Hepatocyte (in vitro differentiated cells): ENCODE data around the gene OSBPL3. TPM values are rescaled to one million over a fixed set of nuclear protein-coding genes. Genes with fewer than 3 reads are reported as not detected.
"Not testable (repeated sequence)": the region's sequence is repeated elsewhere in the genome, so short reads cannot be mapped to it uniquely, and the experiment has no call there.

Experiments used
- DNase-seq: peaks from one replicate; pipeline ENCODE4 v3.0.0-alpha.2; 2016; ENCODE audit warnings: low spot score
- H2AFZ ChIP-seq: fragments of 200-600 bp; sonication (generic); 2 replicates; pipeline ENCODE4 v1.6.0; 2016; ENCODE audit warnings: antibody characterized with exemption, mild to moderate bottlenecking
- H3K27ac ChIP-seq: fragments of 200-600 bp; sonication (generic); 2 replicates; pipeline ENCODE4 v1.5.1; 2016; ENCODE audit warnings: mild to moderate bottlenecking
- H3K27me3 ChIP-seq: fragments of 200-600 bp; sonication (generic); 2 replicates; pipeline ENCODE4 v1.6.1; 2016
- H3K36me3 ChIP-seq: fragments of 200-600 bp; sonication (generic); replicated peaks from 2 replicates; pipeline ENCODE4 v1.5.1; 2016; ENCODE audit warnings: low read depth; ENCODE audit not compliant: insufficient read depth
- H3K4me1 ChIP-seq: fragments of 200-600 bp; sonication (generic); 2 replicates; pipeline ENCODE4 v1.5.1; 2016; ENCODE audit warnings: mild to moderate bottlenecking, moderate library complexity; ENCODE audit not compliant: insufficient read depth
- H3K4me2 ChIP-seq: fragments of 200-600 bp; sonication (generic); 2 replicates; pipeline ENCODE4 v1.6.0; 2016
- H3K4me3 ChIP-seq: fragments of 200-600 bp; sonication (generic); 2 replicates; pipeline ENCODE4 v1.5.1; 2016; ENCODE audit warnings: mild to moderate bottlenecking
- H3K79me2 ChIP-seq: fragments of 200-600 bp; sonication (generic); 2 replicates; pipeline ENCODE4 v1.6.0; 2017; ENCODE audit warnings: mild to moderate bottlenecking
- H3K9me2 ChIP-seq: fragments of 200-600 bp; sonication (generic); replicated peaks from 2 replicates; pipeline ENCODE4 v1.6.0; 2017; ENCODE audit warnings: mild to moderate bottlenecking; ENCODE audit not compliant: insufficient read depth
- H3K9me3 ChIP-seq: fragments of 200-600 bp; sonication (generic); 2 replicates; pipeline ENCODE4 v1.5.1; 2016; ENCODE audit warnings: low read depth, mild to moderate bottlenecking
- H4K20me1 ChIP-seq: fragments of 200-600 bp; sonication (generic); 2 replicates; pipeline ENCODE4 v1.6.0; 2016; ENCODE audit warnings: mild to moderate bottlenecking; ENCODE audit not compliant: insufficient read depth, poor library complexity, severe bottlenecking
- CTCF ChIP-seq: fragments of 200-600 bp; sonication (generic); IDR thresholded peaks from 2 replicates; pipeline ENCODE4 v1.5.1; 2016; ENCODE audit warnings: antibody characterized with exemption, mild to moderate bottlenecking; ENCODE audit not compliant: poor library complexity
- EZH2 ChIP-seq: fragments of 200-600 bp; sonication (generic); IDR thresholded peaks from 2 replicates; pipeline ENCODE4 v1.6.1; 2016; ENCODE audit warnings: antibody characterized with exemption, mild to moderate bottlenecking, borderline replicate concordance
- EZH2phosphoT487 ChIP-seq: fragments of 200-600 bp; sonication (generic); IDR thresholded peaks from one replicate; pipeline ENCODE4 v1.6.1; 2018; ENCODE audit warnings: antibody characterized with exemption, mild to moderate bottlenecking, low read depth, moderate library complexity; ENCODE audit not compliant: unreplicated experiment, severe bottlenecking
- WGBS: methylation state at CpG from one replicate; pipeline ENCODE4 v1.1.6; 2016; ENCODE audit warnings: low lambda C conversion rate; ENCODE audit errors: missing lambda C conversion rate; 5-methylcytosine and 5-hydroxymethylcytosine counted together
- polyA plus RNA-seq: library from polyadenylated mRNA; unstranded; fragments of >200 nt; fragmentation: Nextera tagmentation; extraction: Ambion mirVana; gene quantifications from 2 replicates; pipeline ENCODE4 v1.2.1, GENCODE V29; 2016
- total RNA-seq: library from RNA; depleted of rRNA; stranded (reverse); fragments of >200 nt; gene quantifications from 2 replicates; pipeline ENCODE4 v1.2.3, GENCODE V29; 2014

The OSBPL3 gene
- total and polyA plus RNA-seq, 2 experiments from 2014 or later, result 11.4 to 18.0 TPM

GRCh38 chr7:25026156-25026555 is 46.2 kb upstream of the OSBPL3 start:
- Histone ChIP-seq H3K27ac (peak overlapping the region; percentile 92), H3K4me2 (no peak overlapping the region), H3K9me3 (no peaks in the 10 kb centered on the region), H3K27me3 (no peaks in the 10 kb centered on the region), H3K79me2 (no peaks in the 10 kb centered on the region), H3K4me1 (peaks cover 13% of the 10 kb centered on the region), H3K9me2 (no peaks in the 10 kb centered on the region), H4K20me1 (no peaks in the 10 kb centered on the region), H3K4me3 (no peak overlapping the region), H2AFZ (no peak overlapping the region), H3K36me3 (no peaks in the 10 kb centered on the region)
- no peak for TF ChIP-seq CTCF
- no peak for TF ChIP-seq EZH2phosphoT487
- TF ChIP-seq EZH2, result no peak
- WGBS, result 52% methylated on average over 3 of the region's 3 CpGs
- no peak for DNase-seq

GRCh38 chr7:25025218-25025671 is 45.3 kb upstream of the OSBPL3 start:
- no peak overlapping the region for H3K4me3 ChIP-seq
- no peak for TF ChIP-seq CTCF
- no peak for TF ChIP-seq EZH2phosphoT487
- no peak for TF ChIP-seq EZH2
- H2AFZ ChIP-seq, result no peak overlapping the region

GRCh38 chr7:25024066-25024465 is 44.1 kb upstream of the OSBPL3 start:
- no peaks in the 10 kb centered on the region for H3K9me3 ChIP-seq
- no peak for TF ChIP-seq EZH2phosphoT487
- no peak for TF ChIP-seq EZH2
- no peak for TF ChIP-seq CTCF
- no peak overlapping the region for H3K4me3 ChIP-seq
- WGBS, result 38% methylated on average over 2 of the region's 2 CpGs
- H3K9me2 ChIP-seq, result no peaks in the 10 kb centered on the region
- H3K4me2 ChIP-seq, result no peak overlapping the region
- peaks cover 13% of the 10 kb centered on the region for H3K4me1 ChIP-seq
- no peaks in the 10 kb centered on the region for H3K79me2 ChIP-seq
- no peak overlapping the region for H3K27ac ChIP-seq
- no peaks in the 10 kb centered on the region for H3K27me3 ChIP-seq
- H3K36me3 ChIP-seq, result no peaks in the 10 kb centered on the region
- no peaks in the 10 kb centered on the region for H4K20me1 ChIP-seq
- H2AFZ ChIP-seq, result no peak overlapping the region
- DNase-seq, result no peak

More at GRCh38 chr7:25025218-25025671, 45.3 kb upstream of the OSBPL3 start:
- no peaks in the 10 kb centered on the region for H3K79me2 ChIP-seq
- H3K4me1 ChIP-seq, result peaks cover 13% of the 10 kb centered on the region
- H3K27me3 ChIP-seq, result no peaks in the 10 kb centered on the region
- no peaks in the 10 kb centered on the region for H3K9me2 ChIP-seq
- no peak overlapping the region for H3K4me2 ChIP-seq
- DNase-seq, result peak; percentile 72
- peak overlapping the region; percentile 92 for H3K27ac ChIP-seq
- no peaks in the 10 kb centered on the region for H3K36me3 ChIP-seq
- no peaks in the 10 kb centered on the region for H4K20me1 ChIP-seq
- no peaks in the 10 kb centered on the region for H3K9me3 ChIP-seq

- H3K79me2 ChIP-seq, H3K27ac ChIP-seq, H2AFZ ChIP-seq, H3K4me1 ChIP-seq, H3K36me3 ChIP-seq, H3K4me2 ChIP-seq, H3K4me3 ChIP-seq, H3K9me2 ChIP-seq, H4K20me1 ChIP-seq, DNase-seq, H3K9me3 ChIP-seq, H3K27me3 ChIP-seq: not testable (repeated sequence)
- 97% methylated on average over 14 of the region's 30 CpGs for WGBS
Measured at GRCh38 chr7:25017671-25018070, 37.7 kb upstream of the OSBPL3 start.
